Endothelial cell (in vitro differentiated cells): Measurements from ENCODE around the gene OCA2. TPM values are rescaled to one million over a fixed set of nuclear protein-coding genes. Genes with fewer than 3 reads are reported as not detected.

Experiments
- DNase-seq: peaks from one replicate; pipeline ENCODE4 v3.0.0; 2021; ENCODE audit warnings: low spot score
- H3K27ac Mint-ChIP-seq: one replicate; pipeline ENCODE4 v1.8.0; 2021; ENCODE audit warnings: mixed read lengths, inconsistent platforms; ENCODE audit not compliant: unreplicated experiment
- H3K27me3 Mint-ChIP-seq: one replicate; pipeline ENCODE4 v1.8.0; 2021; ENCODE audit warnings: mild to moderate bottlenecking, moderate library complexity, mixed read lengths, inconsistent platforms; ENCODE audit not compliant: unreplicated experiment
- H3K36me3 Mint-ChIP-seq: one replicate; pipeline ENCODE4 v1.8.0; 2021; ENCODE audit warnings: mild to moderate bottlenecking, low read depth, mixed read lengths, inconsistent platforms; ENCODE audit not compliant: unreplicated experiment
- H3K4me1 Mint-ChIP-seq: one replicate; pipeline ENCODE4 v1.8.0; 2021; ENCODE audit warnings: mild to moderate bottlenecking, mixed read lengths, inconsistent platforms; ENCODE audit not compliant: unreplicated experiment
- H3K4me3 Mint-ChIP-seq: one replicate; pipeline ENCODE4 v1.8.0; 2021; ENCODE audit warnings: mild to moderate bottlenecking, mixed read lengths, inconsistent platforms; ENCODE audit not compliant: unreplicated experiment
- H3K9me3 Mint-ChIP-seq: one replicate; pipeline ENCODE4 v1.8.0; 2021; ENCODE audit warnings: mixed read lengths, inconsistent platforms; ENCODE audit not compliant: unreplicated experiment
- CTCF ChIP-seq: fragments of 200-600 bp; sonication (generic); IDR thresholded peaks from one replicate; pipeline ENCODE4 v1.5.0; 2021; ENCODE audit warnings: antibody characterized with exemption; ENCODE audit not compliant: unreplicated experiment
- total RNA-seq: library from RNA; stranded (reverse); fragmentation: NEBNext Ultra II Directional; extraction: Animal tissue kit (Norgen Biotek cat#: 25700); gene quantifications from one replicate; pipeline ENCODE4 v1.2.1, GENCODE V29; 2021; ENCODE audit not compliant: unreplicated experiment

The OCA2 gene
- total RNA-seq, 1 donor from 2014 or later: not detected

GRCh38 chr15:28129231-28129848 lies 30.2 kb upstream of the OCA2 start:
- Mint-ChIP-seq H3K4me3 (no peak overlapping the region), H3K27me3 (peaks cover 4% of the 10 kb centered on the region), H3K4me1 (no peaks in the 10 kb centered on the region), H3K27ac (no peak overlapping the region), H3K36me3 (peaks cover 28% of the 10 kb centered on the region), H3K9me3 (no peaks in the 10 kb centered on the region)
- TF ChIP-seq CTCF: no peak
- DNase-seq: no peak

- no peak overlapping the region for H3K27ac Mint-ChIP-seq
These were observed 28.9 kb upstream of the OCA2 start for GRCh38 chr15:28128031-28128430.

GRCh38 chr15:28127036-28127435 lies 27.9 kb upstream of the OCA2 start:
- Mint-ChIP-seq H3K27me3 (peaks cover 6% of the 10 kb centered on the region), H3K27ac (no peak overlapping the region), H3K4me3 (no peak overlapping the region), H3K36me3 (peaks cover 36% of the 10 kb centered on the region), H3K9me3 (no peaks in the 10 kb centered on the region), H3K4me1 (no peaks in the 10 kb centered on the region)
- TF ChIP-seq CTCF: no peak
- DNase-seq: no peak

More at GRCh38 chr15:28128031-28128430, 28.9 kb upstream of the OCA2 start:
- Mint-ChIP-seq H3K4me1 (no peaks in the 10 kb centered on the region), H3K9me3 (no peaks in the 10 kb centered on the region), H3K27me3 (peaks cover 6% of the 10 kb centered on the region), H3K36me3 (peaks cover 35% of the 10 kb centered on the region), H3K4me3 (peak overlapping the region; percentile 1)
- TF ChIP-seq CTCF: no peak
- DNase-seq: no peak

GRCh38 chr15:28125673-28126651 lies 26.8 kb upstream of the OCA2 start:
- H3K4me3 Mint-ChIP-seq: no peak overlapping the region
- H3K9me3 Mint-ChIP-seq: no peaks in the 10 kb centered on the region
- H3K27me3 Mint-ChIP-seq: peaks cover 7% of the 10 kb centered on the region
- TF ChIP-seq CTCF: peak; percentile 73
- DNase-seq: peak; percentile 33
- no peak overlapping the region for H3K27ac Mint-ChIP-seq
- H3K36me3 Mint-ChIP-seq: peaks cover 37% of the 10 kb centered on the region
- no peaks in the 10 kb centered on the region for H3K4me1 Mint-ChIP-seq

- DNase-seq: no peak
- no peak overlapping the region for H3K27ac Mint-ChIP-seq
- H3K9me3 Mint-ChIP-seq: no peaks in the 10 kb centered on the region
These were observed 25.7 kb upstream of the OCA2 start for GRCh38 chr15:28124841-28125240.

More at GRCh38 chr15:28124841-28125240, 25.7 kb upstream of the OCA2 start:
- TF ChIP-seq CTCF: no peak
- H3K4me3 Mint-ChIP-seq: no peak overlapping the region
- no peaks in the 10 kb centered on the region for H3K4me1 Mint-ChIP-seq
- H3K36me3 Mint-ChIP-seq: peaks cover 39% of the 10 kb centered on the region
- peaks cover 7% of the 10 kb centered on the region for H3K27me3 Mint-ChIP-seq
